Gastrocnemius medialis (tissue), 4 donors: ENCODE results near the gene SDC3. TPM values are rescaled to one million over a fixed set of nuclear protein-coding genes. Genes with fewer than 3 reads are reported as not detected.
A peak's percentile ranks its signal among the peaks of the same experiment; 100 is the strongest.

ENCODE experiments used
- ATAC-seq, 2 donors: fragments of 150-250 bp; one replicate each; pipeline ENCODE4 v1.9.1; 2016
- DNase-seq, 2 donors: peaks; one replicate each; pipeline ENCODE4 v3.0.0-alpha.2; 2019
- H3K27ac ChIP-seq, 4 donors: fragments of 200-600 bp; sonication (generic); 1 replicate in 1 of 4; 2 replicates in 3 of 4; pipeline ENCODE4 v1.5.1; 2016 to 2018; ENCODE audit warnings: mild to moderate bottlenecking in 2 of 4, moderate library complexity in 1 of 4
- H3K27me3 ChIP-seq, 3 donors: fragments of 200-600 bp; sonication (generic) in 2 of 3; 1 replicate in 1 of 3; 2 replicates in 2 of 3; pipeline versions ENCODE4 v1.5.1 to v1.6.0; 2016 to 2019; ENCODE audit warnings: mild to moderate bottlenecking in 1 of 3, moderate library complexity in 1 of 3
- H3K36me3 ChIP-seq, 2 donors: fragments of 200-600 bp; sonication (generic) in 1 of 2; one replicate each; pipeline ENCODE4 v1.5.1; 2017 to 2018
- H3K4me1 ChIP-seq, 2 donors: fragments of 200-600 bp; sonication (generic) in 1 of 2; one replicate each; pipeline ENCODE4 v1.5.1; 2016 to 2017; ENCODE audit warnings: mild to moderate bottlenecking in 2 of 2
- H3K4me3 ChIP-seq, 4 donors: fragments of 200-600 bp; sonication (generic) in 3 of 4; 1 replicate in 1 of 4; 2 replicates in 3 of 4; pipeline ENCODE4 v1.5.1; 2016 to 2019; ENCODE audit warnings: mild to moderate bottlenecking in 2 of 4
- H3K9me3 ChIP-seq, 3 donors: fragments of 200-600 bp; sonication (generic) in 2 of 3; 1 replicate in 1 of 3; 2 replicates in 2 of 3; pipeline ENCODE4 v1.5.1; 2016 to 2019
- CTCF ChIP-seq, 5 experiments: fragments of 450-650 bp in 3 of 5; fragments of 200-600 bp in 2 of 5; sonication (generic) in 2 of 5; IDR thresholded peaks in 4 of 5; conservative IDR thresholded peaks in 1 of 5; 1 replicate in 4 of 5; 2 replicates in 1 of 5; pipeline ENCODE4 v1.5.1; 2016 to 2019; ENCODE audit warnings: antibody characterized with exemption in 5 of 5, mild to moderate bottlenecking in 3 of 5, moderate library complexity in 3 of 5
- POLR2A ChIP-seq, 2 donors: fragments of 450-650 bp; IDR thresholded peaks; one replicate each; pipeline ENCODE4 v1.6.1; 2017; ENCODE audit warnings: antibody characterized with exemption in 2 of 2, mild to moderate bottlenecking in 2 of 2, moderate library complexity in 2 of 2
- in situ Hi-C, 4 donors: fragments of 200-750 bp; cut with MboI; loops; one replicate each; pipeline versions ENCODE4 v1.15.0 to v1.8.0; 2017; ENCODE audit warnings: low sequenced_read_pairs in 4 of 4
- intact Hi-C: fragments of 100-400 bp; cut with DNase I; formaldehyde crosslinking; loops from one replicate; pipeline ENCODE4 v1.15.1; 2023; ENCODE audit warnings: low total_unique reads
- total RNA-seq, 4 donors: library from RNA; depleted of rRNA; stranded (reverse); fragments of >200 nt; gene quantifications; one replicate each; pipeline versions ENCODE4 v1.1.0 to v1.2.3, GENCODE V29; 2016

The SDC3 gene
- total RNA-seq, 4 donors from 2014 or later = 2.7 to 5.6 (median 3.0) TPM

GRCh38 chr1:30851286-30851685 is 57.3 kb downstream of the SDC3 start:
- intact Hi-C loops = no loop called here
- Histone ChIP-seq H3K27me3 (peaks cover 0 to 4% (median 0%) of the 10 kb centered on the region in 3 donors), H3K36me3 (no peaks in the 10 kb centered on the region), H3K4me1 (peaks cover 0 to 5% of the 10 kb centered on the region in 2 donors), H3K9me3 (no peaks in the 10 kb centered on the region), H3K27ac (peak overlapping the region in 1 of 4 donors; percentile 58), H3K4me3 (no peak overlapping the region)
- DNase-seq (no peak), ATAC-seq (no peak)
- TF ChIP-seq POLR2A (IDR thresholded peaks at IDR 0.05) (no peak), CTCF (IDR thresholded peaks at IDR 0.05 in 4 of 5, conservative IDR thresholded peaks at IDR 0.05 in 1 of 5) (no peak)
- in situ Hi-C loops = no loop called here

- Histone ChIP-seq H3K27ac (no peak overlapping the region), H3K4me1 (peaks cover 0 to 5% of the 10 kb centered on the region in 2 donors), H3K36me3 (no peaks in the 10 kb centered on the region), H3K4me3 (no peak overlapping the region), H3K9me3 (no peaks in the 10 kb centered on the region), H3K27me3 (peaks cover 0 to 8% (median 0%) of the 10 kb centered on the region in 3 donors)
- DNase-seq = no peak
- in situ Hi-C loops = no loop called here
- no peak for ATAC-seq
- TF ChIP-seq CTCF (IDR thresholded peaks at IDR 0.05 in 4 of 5, conservative IDR thresholded peaks at IDR 0.05 in 1 of 5) (no peak), POLR2A (IDR thresholded peaks at IDR 0.05) (no peak)
- intact Hi-C loops = no loop called here
These were observed 58.0 kb downstream of the SDC3 start for GRCh38 chr1:30850607-30851006.

- peak overlapping the region; percentile 45 to 71 (median 69) for H3K27ac ChIP-seq
- intact Hi-C loops = no loop called here
- in situ Hi-C loops = no loop called here
These were observed 60.4 kb downstream of the SDC3 start for GRCh38 chr1:30848130-30848529.

GRCh38 chr1:30847358-30847972 is 61.1 kb downstream of the SDC3 start:
- no peak overlapping the region for H3K4me3 ChIP-seq
- peaks cover 0 to 8% (median 0%) of the 10 kb centered on the region in 3 donors for H3K27me3 ChIP-seq
- no peaks in the 10 kb centered on the region for H3K9me3 ChIP-seq
- no peaks in the 10 kb centered on the region for H3K36me3 ChIP-seq
- peak; percentile 46 to 47 for DNase-seq
- intact Hi-C loops = no loop called here
- peak overlapping the region; percentile 68 to 71 (median 70) for H3K27ac ChIP-seq
- TF ChIP-seq CTCF (IDR thresholded peaks at IDR 0.05 in 4 of 5, conservative IDR thresholded peaks at IDR 0.05 in 1 of 5) (no peak), POLR2A (IDR thresholded peaks at IDR 0.05) (peak in 1 of 2 donors; percentile 9)
- peaks cover 0 to 5% of the 10 kb centered on the region in 2 donors for H3K4me1 ChIP-seq
- ATAC-seq = peak; percentile 64 to 67
- in situ Hi-C loops = no loop called here

More at GRCh38 chr1:30848130-30848529, 60.4 kb downstream of the SDC3 start:
- peaks cover 0 to 5% of the 10 kb centered on the region in 2 donors for H3K4me1 ChIP-seq
- no peaks in the 10 kb centered on the region for H3K9me3 ChIP-seq
- no peak for TF ChIP-seq CTCF (IDR thresholded peaks at IDR 0.05 in 4 of 5, conservative IDR thresholded peaks at IDR 0.05 in 1 of 5)
- TF ChIP-seq POLR2A (IDR thresholded peaks at IDR 0.05) = no peak
- DNase-seq = no peak
- H3K4me3 ChIP-seq = no peak overlapping the region
- ATAC-seq = no peak
- H3K27me3 ChIP-seq = peaks cover 0 to 8% (median 0%) of the 10 kb centered on the region in 3 donors
- H3K36me3 ChIP-seq = no peaks in the 10 kb centered on the region
